Prostate gland (tissue), 2 donors: ENCODE data around the gene TET2. TPM values are rescaled to one million over a fixed set of nuclear protein-coding genes. Genes with fewer than 3 reads are reported as not detected.

ENCODE experiments used
- DNase-seq: peaks from one replicate; pipeline ENCODE4 v3.0.0-alpha.2; 2019; ENCODE audit warnings: low spot score
- H3K27ac ChIP-seq, 2 donors: fragments of 200-600 bp; sonication (generic); 2 replicates each; pipeline ENCODE4 v1.5.1; 2017 to 2019
- H3K27me3 ChIP-seq: fragments of 200-600 bp; sonication (generic); replicated peaks from 2 replicates; pipeline ENCODE4 v1.5.1; 2019; ENCODE audit not compliant: insufficient read depth
- H3K36me3 ChIP-seq, 2 donors: fragments of 200-600 bp; sonication (generic); 1 replicate in 1 of 2; 2 replicates in 1 of 2; pipeline versions ENCODE4 v1.5.1 to v1.8.1; 2017 to 2019
- H3K4me1 ChIP-seq: fragments of 200-600 bp; sonication (generic); replicated peaks from 2 replicates; pipeline ENCODE4 v1.5.1; 2019
- H3K4me3 ChIP-seq, 2 donors: fragments of 200-600 bp; sonication (generic); 2 replicates each; pipeline ENCODE4 v1.5.1; 2017 to 2019
- H3K9me3 ChIP-seq: fragments of 200-600 bp; sonication (generic); 2 replicates; pipeline ENCODE4 v1.5.1; 2017
- POLR2A ChIP-seq: fragments of 450-650 bp; IDR thresholded peaks from one replicate; pipeline ENCODE4 v1.6.1; 2016; ENCODE audit warnings: antibody characterized with exemption, mild to moderate bottlenecking
- POLR2AphosphoS5 ChIP-seq: sonication (generic); formaldehyde crosslinking; IDR thresholded peaks from one replicate; pipeline ENCODE4 v1.6.1; 2017; ENCODE audit warnings: antibody characterized with exemption
- WGBS: methylation state at CpG from one replicate; pipeline ENCODE4 v1.1.5; 2018; 5-methylcytosine and 5-hydroxymethylcytosine counted together
- intact Hi-C: fragments of 100-400 bp; cut with DNase I; formaldehyde crosslinking; loops from one replicate; pipeline ENCODE4 v1.14.2; 2022
- total RNA-seq, 2 donors: library from RNA; depleted of rRNA; stranded (reverse); fragments of >200 nt; gene quantifications; one replicate each; pipeline ENCODE4 v1.1.0, GENCODE V29; 2016
- TF ChIP-seq, protein P1 (sequence below), 4 experiments: fragments of 200-600 bp in 2 of 4; fragments of 450-650 bp in 2 of 4; sonication (generic) in 2 of 4; IDR thresholded peaks; 1 replicate in 3 of 4; 2 replicates in 1 of 4; pipeline ENCODE4 v1.5.1; 2016 to 2019; ENCODE audit warnings: antibody characterized with exemption in 4 of 4, mild to moderate bottlenecking in 2 of 4, moderate library complexity in 2 of 4

TET2 gene
- total RNA-seq, 2 donors from 2014 or later = 19.8 to 20.6 TPM

DNA sequence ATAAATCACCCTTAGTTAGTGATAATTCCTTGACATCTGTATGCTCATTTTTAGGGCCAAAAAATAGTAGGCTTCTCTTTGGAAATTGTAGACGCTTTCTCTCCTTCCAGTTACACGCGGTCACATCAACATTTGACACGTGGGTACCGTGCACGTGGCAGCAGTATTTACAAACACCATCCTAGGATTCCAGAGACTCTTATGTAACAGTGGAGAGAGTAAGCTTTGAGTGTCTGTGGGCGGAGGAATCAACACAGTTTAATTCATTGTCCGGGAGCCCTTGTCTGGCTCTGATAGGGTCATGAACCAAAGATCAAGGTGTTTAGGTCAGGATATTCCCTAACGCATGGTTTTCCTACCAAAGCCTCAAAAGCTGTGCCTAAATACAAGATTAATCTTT is 12.2 kb downstream of the TET2 start:
- WGBS = 64% methylated on average over 9 of the region's 9 CpGs
- intact Hi-C loops = no loop called here
- H3K36me3 ChIP-seq = no peaks in the 10 kb centered on the region
- TF ChIP-seq, protein P1, sequence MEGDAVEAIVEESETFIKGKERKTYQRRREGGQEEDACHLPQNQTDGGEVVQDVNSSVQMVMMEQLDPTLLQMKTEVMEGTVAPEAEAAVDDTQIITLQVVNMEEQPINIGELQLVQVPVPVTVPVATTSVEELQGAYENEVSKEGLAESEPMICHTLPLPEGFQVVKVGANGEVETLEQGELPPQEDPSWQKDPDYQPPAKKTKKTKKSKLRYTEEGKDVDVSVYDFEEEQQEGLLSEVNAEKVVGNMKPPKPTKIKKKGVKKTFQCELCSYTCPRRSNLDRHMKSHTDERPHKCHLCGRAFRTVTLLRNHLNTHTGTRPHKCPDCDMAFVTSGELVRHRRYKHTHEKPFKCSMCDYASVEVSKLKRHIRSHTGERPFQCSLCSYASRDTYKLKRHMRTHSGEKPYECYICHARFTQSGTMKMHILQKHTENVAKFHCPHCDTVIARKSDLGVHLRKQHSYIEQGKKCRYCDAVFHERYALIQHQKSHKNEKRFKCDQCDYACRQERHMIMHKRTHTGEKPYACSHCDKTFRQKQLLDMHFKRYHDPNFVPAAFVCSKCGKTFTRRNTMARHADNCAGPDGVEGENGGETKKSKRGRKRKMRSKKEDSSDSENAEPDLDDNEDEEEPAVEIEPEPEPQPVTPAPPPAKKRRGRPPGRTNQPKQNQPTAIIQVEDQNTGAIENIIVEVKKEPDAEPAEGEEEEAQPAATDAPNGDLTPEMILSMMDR (IDR thresholded peaks at IDR 0.05) = no peak
- no peak for TF ChIP-seq POLR2AphosphoS5
- no peak for TF ChIP-seq POLR2A
- H3K27ac ChIP-seq = no peak overlapping the region
- H3K4me3 ChIP-seq = no peak overlapping the region
- DNase-seq = no peak
- H3K27me3 ChIP-seq = no peaks in the 10 kb centered on the region
- peaks cover 5% of the 10 kb centered on the region for H3K4me1 ChIP-seq
- no peaks in the 10 kb centered on the region for H3K9me3 ChIP-seq

DNA sequence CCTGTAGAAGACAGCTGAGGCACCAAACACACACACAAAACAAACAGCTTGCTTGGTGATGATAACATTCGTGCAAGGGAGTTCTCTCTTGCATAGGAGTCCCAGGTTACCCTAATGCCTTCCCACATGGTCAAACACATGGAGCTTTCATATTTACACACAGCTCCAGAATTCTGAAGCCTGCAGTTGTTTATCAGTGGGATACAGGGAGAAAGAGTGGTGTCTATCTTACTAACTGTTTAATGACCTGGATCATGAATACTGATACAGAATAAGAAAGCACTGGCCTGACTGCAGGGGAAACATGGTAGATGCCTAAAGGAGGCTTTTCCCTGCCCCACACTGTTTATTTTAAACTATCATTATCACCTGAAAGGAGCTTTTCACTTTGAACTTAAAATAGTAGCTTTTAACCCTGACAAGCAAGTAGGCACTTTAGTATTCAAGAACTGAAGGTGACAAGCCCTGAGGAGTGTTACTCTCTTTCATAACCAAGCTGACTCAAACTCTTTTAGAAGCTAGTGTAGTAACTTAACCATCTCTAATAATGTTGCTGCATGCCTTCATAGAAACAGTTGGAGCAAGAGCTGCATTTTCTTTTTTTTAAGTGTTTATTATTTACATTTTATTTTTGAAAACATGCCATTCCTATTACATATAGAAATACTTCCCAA is 15.6 kb downstream of the TET2 start:
- Histone ChIP-seq H3K4me1 (no peaks in the 10 kb centered on the region), H3K9me3 (no peaks in the 10 kb centered on the region), H3K27ac (no peak overlapping the region), H3K36me3 (no peaks in the 10 kb centered on the region), H3K27me3 (no peaks in the 10 kb centered on the region), H3K4me3 (no peak overlapping the region)
- 48% methylated on average over 1 of the region's 1 CpG for WGBS
- intact Hi-C loops = no loop called here
- DNase-seq = no peak
- TF ChIP-seq POLR2AphosphoS5 = no peak
- no peak for TF ChIP-seq POLR2A
- TF ChIP-seq, protein P1 (IDR thresholded peaks at IDR 0.05) = no peak

DNA sequence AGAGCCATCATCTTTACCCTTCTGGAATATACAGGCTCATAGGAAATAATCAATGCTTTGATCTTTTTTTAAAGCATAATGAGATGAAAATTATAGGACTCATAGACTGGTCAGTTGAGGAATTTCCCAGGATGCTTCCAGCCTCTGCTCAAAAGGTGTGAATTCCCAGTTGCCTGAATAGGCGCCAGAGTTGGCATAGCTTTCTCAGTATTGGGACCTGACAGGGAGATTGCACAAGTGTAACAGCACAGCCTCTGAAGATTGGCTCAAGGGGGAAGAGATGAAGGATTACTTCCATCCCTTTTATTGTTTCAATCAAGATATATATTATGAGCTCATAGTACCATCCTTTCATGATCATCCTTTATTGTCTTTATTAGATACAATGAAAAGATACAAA is 17.9 kb downstream of the TET2 start:
- H3K27ac ChIP-seq = no peak overlapping the region
- H3K4me1 ChIP-seq = no peaks in the 10 kb centered on the region

GRCh38 chr4:105166066-105166465 is 19.4 kb downstream of the TET2 start:
- Histone ChIP-seq H3K9me3 (no peaks in the 10 kb centered on the region), H3K4me3 (no peak overlapping the region), H3K27me3 (no peaks in the 10 kb centered on the region), H3K4me1 (no peaks in the 10 kb centered on the region), H3K27ac (no peak overlapping the region), H3K36me3 (no peaks in the 10 kb centered on the region)
- no peak for DNase-seq
- intact Hi-C loops = no loop called here
- TF ChIP-seq POLR2A = no peak
- TF ChIP-seq, protein P1 (IDR thresholded peaks at IDR 0.05) = no peak
- TF ChIP-seq POLR2AphosphoS5 = no peak

More for the DNA sequence above, 17.9 kb downstream of the TET2 start:
- Histone ChIP-seq H3K27me3 (no peaks in the 10 kb centered on the region), H3K36me3 (no peaks in the 10 kb centered on the region), H3K4me3 (no peak overlapping the region), H3K9me3 (no peaks in the 10 kb centered on the region)
- TF ChIP-seq POLR2AphosphoS5 = no peak
- no peak for TF ChIP-seq POLR2A
- TF ChIP-seq, protein P1 (IDR thresholded peaks at IDR 0.05) = no peak
- DNase-seq = no peak
- 88% methylated on average over 1 of the region's 1 CpG for WGBS
- intact Hi-C loops = no loop called here

DNA sequence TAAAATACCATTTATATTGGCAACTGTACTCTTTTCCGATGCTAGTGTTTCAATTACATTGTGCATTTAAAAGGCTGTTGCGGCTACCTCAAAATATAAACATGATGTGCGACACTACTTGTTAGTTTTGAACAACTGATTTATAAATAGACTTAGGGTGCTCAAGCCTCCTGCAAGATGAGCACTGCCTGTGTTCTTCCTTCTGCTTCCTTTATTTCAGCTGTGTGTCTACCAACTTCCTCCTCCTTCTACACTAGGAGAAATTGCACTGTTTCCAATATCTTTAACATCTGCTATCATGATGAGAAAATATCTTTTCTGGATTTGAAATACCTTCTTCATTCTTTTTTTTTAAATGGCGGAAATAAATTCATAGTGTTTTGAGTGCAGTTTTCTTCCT is 24.0 kb downstream of the TET2 start:
- Histone ChIP-seq H3K4me3 (no peak overlapping the region), H3K36me3 (no peaks in the 10 kb centered on the region), H3K27me3 (no peaks in the 10 kb centered on the region), H3K9me3 (no peaks in the 10 kb centered on the region), H3K4me1 (no peaks in the 10 kb centered on the region), H3K27ac (no peak overlapping the region)
- 94% methylated on average over 4 of the region's 4 CpGs for WGBS
- TF ChIP-seq POLR2A = no peak
- TF ChIP-seq, protein P1 (IDR thresholded peaks at IDR 0.05) = no peak
- no peak for TF ChIP-seq POLR2AphosphoS5
- intact Hi-C loops = no loop called here
- DNase-seq = no peak
